Ureter (tissue), 1 donor: Measurements from ENCODE around the gene UBA6. TPM values are rescaled to one million over a fixed set of nuclear protein-coding genes. Genes with fewer than 3 reads are reported as not detected.

Source experiments
- DNase-seq: peaks from one replicate; pipeline ENCODE4 v3.0.0-alpha.2; 2020; ENCODE audit warnings: low spot score
- total RNA-seq: library from RNA; stranded (reverse); gene quantifications from one replicate; pipeline ENCODE4 v1.2.4, GENCODE V29; 2023
- donor health status: DM: yes; HTN: yes; CAD: no.

UBA6 gene
- total RNA-seq, 1 donor from 2014 or later: 64.6 TPM

- no peak for DNase-seq
These were observed 124.9 kb downstream of the UBA6 start for GRCh38 chr4:67576059-67576466.

GRCh38 chr4:67575232-67576058, 125.5 kb downstream of the UBA6 start:
- DNase-seq: no peak

GRCh38 chr4:67573193-67573592, 127.8 kb downstream of the UBA6 start:
- DNase-seq: no peak

DNA sequence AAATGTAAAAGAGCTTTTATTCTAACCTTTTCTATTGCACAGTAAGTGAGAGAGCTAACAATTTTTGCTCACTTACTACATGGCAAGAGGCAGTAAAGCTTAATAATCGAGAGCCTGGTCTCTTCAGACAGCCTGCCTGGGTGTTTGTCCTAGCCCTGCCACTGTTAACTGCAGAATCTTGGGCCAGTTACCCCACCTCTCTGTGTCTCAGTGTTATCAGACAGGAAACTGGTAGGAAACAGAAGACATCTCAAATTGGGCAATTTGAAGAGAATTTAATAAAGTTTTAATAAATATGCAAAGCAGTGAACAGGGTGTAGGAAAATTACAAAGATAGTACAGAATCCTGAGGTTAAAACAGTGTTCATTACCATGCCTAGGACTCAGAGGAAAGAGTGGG, 129.0 kb downstream of the UBA6 start:
- DNase-seq: no peak

DNA sequence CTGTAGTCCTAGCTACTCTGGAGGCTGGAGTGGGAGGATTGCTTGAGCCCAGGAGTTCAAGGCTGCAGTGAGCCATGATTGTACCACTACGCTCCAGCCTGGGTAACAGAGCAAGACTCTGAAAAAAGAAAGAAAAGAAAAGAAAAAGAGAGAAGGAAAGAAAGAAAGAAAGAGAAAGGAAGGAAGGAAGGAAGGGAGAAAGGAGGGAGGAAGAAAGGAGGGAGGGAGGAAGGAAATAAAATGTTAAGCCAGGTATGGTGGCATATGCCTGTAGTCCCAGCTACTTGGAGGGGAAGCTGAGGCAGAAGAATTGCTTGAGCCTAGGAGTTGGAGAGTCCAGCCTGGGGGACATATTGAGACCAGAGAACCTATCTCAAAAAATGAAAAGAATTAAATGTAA, 130.4 kb downstream of the UBA6 start:
- DNase-seq: no peak

DNA sequence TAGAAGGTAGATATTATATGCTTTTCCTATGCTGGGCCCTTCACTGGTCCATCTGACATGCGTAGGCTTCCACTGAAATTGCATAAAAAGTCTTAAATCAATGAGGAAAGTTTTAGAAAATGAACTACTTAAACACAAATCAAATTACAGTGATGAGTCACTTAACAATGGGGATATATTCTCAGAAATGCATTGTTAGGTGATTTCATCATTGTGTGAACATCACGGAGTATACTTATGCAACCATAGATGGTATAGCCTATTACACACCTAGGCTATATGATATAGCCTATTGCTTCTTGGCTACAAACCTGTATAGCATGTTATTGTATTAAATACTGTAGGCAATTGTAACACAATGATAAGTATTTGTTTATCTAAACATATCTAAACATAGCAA, 132.1 kb downstream of the UBA6 start:
- DNase-seq: no peak

GRCh38 chr4:67566335-67566734, 134.6 kb downstream of the UBA6 start:
- DNase-seq: no peak

DNA sequence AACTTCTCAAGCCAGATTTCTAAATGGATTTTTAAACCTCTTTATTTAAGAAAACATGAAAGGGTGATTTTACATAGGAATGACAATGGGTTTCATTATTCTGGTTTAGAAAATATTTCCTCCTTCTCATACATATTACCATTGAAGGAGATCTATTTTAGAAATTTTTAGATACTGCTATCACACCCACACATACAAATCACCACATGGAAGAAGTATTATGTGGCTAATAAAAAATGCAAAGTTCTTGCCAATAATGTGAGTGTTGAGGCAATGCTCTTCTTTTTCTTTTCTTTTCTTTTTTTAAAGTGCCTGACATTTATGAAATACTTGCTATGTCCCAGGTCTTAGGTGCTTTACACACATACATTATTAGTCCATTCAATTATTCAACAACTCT, 135.7 kb downstream of the UBA6 start:
- DNase-seq: no peak

Other genes with a start within 250 kb of the UBA6 start
- gene CENPC, start 155.7 kb downstream of the UBA6 start, total RNA-seq: 37.1 TPM
- 0.65 TPM for gene STAP1, start 142.4 kb downstream of the UBA6 start, total RNA-seq
- not detected for gene GNRHR, start 53.2 kb upstream of the UBA6 start, total RNA-seq
- not detected for gene TMPRSS11D, start 182.8 kb upstream of the UBA6 start, total RNA-seq